HG03025 (cell line): ENCODE data around the gene PDE11A.
"Not testable (repeated sequence)": the region's sequence is repeated elsewhere in the genome, so short reads cannot be mapped to it uniquely, and the experiment has no call there.

Source experiments
- ATAC-seq: cut with Tn5 transposase; IDR thresholded peaks from one replicate; pipeline ENCODE4 v1.9.1; 2021; ENCODE audit warnings: mild to moderate bottlenecking, moderate library complexity; ENCODE audit not compliant: unreplicated experiment, low FRiP score

PDE11A gene

DNA sequence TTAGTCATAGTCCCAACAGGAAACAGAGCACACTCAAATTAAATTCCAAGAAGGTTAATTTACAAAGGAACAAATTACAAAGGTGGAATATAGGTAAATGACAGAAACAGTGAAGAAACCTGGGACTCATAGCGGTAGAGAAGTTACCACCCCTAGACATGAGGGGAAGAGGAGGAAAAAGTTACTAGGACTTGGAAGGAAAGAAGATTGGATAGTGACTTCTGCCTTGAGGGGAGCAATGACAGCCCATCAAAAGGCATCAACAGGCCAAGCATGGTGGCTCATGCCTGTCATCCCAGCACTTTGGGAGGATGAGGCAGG is 2.4 kb upstream of the PDE11A start:
- ATAC-seq: no peak

DNA sequence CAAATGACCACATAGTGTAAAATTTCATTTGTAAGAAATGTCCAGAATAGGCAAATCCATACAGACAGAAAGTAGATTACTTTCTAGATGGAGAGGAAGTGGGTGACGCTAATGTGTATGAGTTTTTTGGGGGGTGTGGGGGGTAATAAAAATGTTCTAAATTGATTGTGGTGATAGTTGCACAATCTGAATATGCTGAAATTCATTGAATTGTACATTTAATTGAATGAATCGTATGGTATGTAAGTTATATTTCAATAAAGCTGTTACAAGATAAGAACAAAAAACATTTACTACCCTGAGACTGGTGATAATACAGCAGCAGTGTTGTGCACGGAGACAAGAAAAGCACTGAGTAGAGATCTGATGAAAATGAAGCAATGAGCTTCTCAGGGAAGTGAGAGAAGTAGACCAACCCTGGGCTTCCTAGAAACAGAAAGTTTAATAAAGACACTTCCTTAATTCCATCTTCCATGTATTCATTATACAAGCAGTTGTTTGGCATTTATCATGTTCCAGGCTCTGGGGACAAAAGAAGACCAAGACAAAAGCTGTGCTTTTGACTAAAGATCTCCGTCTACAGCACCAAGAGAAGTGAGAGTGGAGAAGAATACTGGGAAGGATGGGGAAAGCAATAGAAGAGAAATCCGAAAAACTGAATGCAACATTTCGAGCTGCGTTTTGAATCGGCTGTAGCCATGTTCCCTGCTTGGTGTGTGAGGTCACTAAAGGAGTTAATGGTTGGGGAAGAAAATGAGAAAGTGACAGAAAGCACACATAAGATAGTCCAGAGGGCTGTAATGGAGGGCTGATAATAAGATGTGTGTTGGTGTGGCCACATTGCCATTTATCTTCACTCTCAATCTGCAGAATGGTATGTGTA is 1.8 kb upstream of the PDE11A start:
- ATAC-seq: no peak

DNA sequence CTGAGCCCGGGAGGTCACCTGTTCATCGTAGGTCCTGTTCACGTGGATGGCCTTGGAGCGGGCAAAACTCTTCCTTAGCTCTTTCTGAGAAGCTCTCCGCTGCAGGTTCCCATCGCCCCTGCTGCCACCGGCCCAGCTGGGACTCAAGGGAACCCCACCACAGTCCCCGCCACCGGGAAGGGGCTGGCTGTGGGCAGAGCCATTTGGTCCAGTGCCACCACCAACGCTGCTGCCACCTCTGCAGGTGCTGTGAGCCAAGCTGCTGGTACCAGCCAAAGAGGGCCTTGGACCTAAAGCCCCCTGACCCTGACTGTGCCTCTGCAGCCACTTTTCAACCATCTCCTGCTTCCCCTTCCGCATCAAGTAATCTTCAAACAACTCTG is 586 bp downstream of the PDE11A start:
- no peak for ATAC-seq

- ATAC-seq: no peak
Observed at GRCh38 chr2:178070824-178071223, 1.8 kb downstream of the PDE11A start.

DNA sequence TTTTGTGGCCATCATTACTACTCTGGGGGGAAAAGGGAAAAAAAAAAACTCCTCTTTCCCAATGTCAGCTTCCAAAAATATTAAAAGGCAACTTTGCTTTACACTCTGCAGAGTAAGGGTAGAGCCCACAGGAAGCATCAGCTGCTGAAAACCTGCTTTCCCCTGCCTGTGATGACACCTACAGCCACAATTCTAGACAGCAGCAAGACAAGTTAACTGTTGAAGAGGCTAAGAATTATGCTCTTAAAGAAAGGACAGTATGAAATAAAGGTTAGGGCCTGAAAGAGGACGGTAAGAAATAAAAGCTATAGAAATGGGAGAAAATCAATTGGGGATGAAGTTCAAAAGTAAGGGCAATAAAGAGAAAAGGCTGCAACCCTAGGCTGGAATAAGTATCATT is 3.0 kb downstream of the PDE11A start:
- no peak for ATAC-seq

GRCh38 chr2:178068823-178069454 is 3.6 kb downstream of the PDE11A start:
- no peak for ATAC-seq

GRCh38 chr2:178066890-178067669 is 5.5 kb downstream of the PDE11A start:
- ATAC-seq: no peak

DNA sequence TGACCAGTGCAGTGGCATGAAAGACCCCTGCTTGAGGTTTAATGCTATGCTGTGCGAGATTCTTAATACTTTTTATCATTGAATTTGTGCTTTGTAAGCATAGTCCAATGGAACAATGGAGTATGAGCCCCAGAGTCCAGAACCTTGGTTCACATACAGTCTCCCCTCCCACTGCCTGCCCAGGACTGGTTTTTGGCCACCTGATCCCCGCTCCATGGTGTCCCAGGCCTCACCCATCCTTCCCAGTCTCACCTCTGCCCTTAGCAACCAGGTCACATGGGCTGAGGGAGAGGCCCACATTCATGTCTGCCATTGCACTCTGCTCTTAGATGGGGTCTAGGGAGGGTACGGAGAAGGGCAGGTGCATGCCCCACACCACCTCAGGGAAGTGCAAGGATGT is 6.3 kb downstream of the PDE11A start:
- ATAC-seq: no peak

GRCh38 chr2:178059681-178060080 is 12.9 kb downstream of the PDE11A start:
- ATAC-seq: no peak

DNA sequence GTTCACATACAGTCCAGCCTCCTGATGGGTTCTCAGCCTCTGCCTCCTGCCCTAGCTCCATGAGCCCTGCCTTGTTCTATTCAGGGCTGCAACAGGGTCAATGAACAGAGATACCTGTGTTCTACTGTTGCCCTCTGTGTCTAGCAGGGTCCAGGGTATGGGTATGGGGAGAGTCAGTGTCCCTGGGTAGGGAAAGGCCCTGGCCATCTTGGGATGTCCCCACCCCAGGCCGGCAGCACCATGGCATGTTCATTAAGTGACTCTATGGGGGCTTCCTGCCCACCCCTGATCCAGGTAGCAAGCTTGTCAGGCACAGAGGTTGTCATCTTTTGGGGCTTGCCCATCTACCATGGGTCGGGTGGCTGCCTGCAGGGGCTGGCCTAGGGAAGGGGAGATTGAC is 13.5 kb downstream of the PDE11A start:
- ATAC-seq: no peak

DNA sequence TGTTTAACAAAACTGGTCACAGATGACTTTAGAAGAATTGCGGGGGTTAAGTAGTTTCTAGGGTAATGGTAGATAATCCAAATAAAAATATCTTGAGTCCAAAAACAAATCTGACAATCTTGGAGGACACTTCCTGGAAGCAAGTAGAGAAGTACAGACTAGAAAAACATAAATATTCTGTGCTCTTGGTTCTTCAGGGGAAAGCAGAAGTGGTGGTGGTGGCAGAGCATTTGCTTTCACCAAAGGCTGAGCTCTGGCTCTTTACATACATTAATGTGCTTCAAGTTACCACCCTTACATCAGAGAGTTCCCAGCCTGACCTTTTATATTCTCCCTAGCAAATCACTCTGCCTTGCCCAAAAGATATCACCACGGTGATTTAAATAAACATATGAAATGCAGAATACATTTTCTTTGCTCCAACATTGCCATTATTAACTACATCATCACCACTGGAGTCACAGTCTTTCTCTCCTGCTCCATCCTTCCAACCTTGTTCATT is 15.3 kb downstream of the PDE11A start:
- ATAC-seq: no peak

- ATAC-seq: no peak
Observed at GRCh38 chr2:178056345-178056744, 16.2 kb downstream of the PDE11A start.

GRCh38 chr2:178051257-178051656 is 21.3 kb downstream of the PDE11A start:
- not testable (repeated sequence) for ATAC-seq

DNA sequence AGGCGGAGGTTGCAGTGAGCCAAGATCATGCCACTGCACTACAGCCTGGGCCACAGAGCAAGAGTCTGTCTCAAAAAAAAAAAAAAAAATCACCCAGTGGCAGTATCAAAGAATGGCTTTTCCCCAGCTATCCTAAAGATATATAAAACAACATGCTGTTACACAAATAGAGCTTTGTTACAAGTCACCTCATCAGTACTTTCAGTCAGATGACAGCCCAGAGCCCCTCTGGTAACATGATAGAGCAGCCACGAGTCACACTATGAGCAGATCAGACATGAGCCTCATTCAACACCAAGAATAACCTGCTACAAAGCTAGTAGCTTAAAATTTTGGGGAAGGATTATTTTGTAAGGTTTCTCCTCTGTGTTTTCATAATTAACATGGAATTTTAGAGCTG is 25.2 kb downstream of the PDE11A start:
- ATAC-seq: no peak

GRCh38 chr2:178044836-178045235 is 27.7 kb downstream of the PDE11A start:
- ATAC-seq: no peak

DNA sequence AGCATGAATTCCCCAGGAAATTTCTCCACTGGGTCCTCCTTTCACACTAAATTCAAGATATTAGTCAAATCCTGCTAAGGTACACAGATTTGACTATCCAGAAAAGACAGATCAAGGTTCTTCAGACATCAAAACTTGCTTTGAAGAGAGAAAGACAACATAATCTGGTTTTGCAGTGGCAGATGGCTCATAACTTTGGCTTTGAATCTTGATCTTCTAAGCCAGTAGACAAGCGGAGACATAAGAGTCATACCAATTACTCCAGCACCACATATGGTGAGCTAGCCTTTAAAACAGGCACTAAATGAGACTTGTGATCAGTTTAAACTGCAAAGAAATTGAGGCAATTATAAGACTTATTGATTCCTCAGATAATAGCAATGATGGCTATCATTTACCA is 29.3 kb downstream of the PDE11A start:
- no peak for ATAC-seq

DNA sequence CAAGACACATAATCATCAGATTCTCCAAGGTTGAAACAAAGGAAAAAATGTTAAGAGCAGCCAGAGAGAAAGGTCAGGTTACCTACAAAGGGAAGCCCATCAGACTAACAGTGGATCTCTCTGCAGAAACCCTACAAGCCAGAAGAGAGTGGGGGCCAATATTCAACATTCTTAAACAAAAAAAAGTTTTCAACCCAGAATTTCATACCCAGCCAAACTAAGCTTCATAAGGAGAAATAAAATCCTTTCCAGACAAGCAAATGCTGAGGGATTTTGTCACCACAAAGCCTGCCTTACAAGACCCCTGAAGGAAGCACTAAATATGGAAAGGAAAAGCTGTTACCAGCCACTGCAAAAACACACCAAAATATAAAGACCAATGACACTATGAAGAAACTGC is 39.0 kb downstream of the PDE11A start:
- not testable (repeated sequence) for ATAC-seq

DNA sequence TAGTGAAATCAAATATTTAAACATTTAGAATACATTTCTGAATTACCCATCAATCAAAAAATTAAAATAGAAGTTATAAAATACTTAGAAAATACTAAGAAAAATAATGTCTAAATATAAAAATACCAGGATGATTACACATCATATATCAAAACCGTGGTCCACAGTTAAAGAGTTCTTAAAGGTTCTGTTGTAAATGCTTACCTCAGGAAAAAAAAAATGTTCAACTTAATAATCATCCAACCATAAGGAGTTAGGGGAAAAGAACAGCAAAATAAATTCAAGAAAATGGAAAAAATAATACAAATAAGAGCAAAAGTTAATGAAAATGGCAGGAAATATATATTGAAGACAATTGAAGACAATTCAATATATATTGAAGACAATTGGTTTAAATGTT is 43.2 kb downstream of the PDE11A start:
- no peak for ATAC-seq

DNA sequence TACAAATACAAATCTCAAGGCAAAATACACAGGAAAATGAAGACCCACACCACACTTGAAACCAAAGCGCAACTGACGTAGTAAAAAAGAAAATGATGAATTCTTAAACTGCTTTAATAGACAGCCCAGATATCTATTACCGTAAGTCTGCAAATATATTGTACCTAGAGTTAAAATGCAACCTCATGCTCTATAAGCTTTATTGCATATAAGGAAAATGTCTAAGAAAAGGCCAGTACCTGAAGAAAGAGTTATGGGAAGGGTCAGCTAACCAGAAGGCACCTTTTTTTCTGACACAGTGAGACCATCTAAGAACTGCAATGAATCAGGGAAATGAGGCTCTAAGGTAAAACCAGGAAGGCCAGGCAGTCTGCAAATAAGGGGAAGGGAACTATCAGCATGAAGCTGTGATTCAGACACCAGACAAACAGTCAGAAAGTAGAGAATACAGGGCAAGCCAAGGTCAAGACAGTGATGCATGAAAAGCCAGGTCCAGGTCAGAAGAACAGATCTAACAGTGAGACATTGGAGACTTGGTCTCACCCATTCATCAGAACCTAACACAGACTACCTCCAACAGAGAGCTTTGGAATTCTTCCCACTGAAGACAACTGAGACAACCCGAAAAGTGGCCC is 46.9 kb downstream of the PDE11A start:
- no peak for ATAC-seq

DNA sequence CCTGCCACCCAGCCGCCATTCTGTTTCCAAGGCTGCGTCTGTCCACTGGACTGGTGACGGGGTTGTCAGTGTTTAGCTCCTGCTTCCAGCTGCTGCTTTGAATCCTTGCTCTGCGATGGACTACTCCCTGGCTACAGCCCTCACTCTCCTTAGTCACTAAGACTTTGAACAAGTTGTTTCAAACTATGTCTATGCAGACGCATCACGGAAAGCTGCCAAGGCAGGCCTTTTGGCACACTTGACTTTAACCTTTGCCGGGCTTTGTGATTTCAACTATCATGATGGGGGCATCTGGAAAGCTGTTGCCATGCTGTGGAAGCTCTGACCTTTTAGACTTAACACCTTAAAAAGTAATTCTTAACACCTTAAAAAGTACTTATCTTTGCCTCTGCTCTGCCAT is 54.4 kb downstream of the PDE11A start:
- no peak for ATAC-seq

DNA sequence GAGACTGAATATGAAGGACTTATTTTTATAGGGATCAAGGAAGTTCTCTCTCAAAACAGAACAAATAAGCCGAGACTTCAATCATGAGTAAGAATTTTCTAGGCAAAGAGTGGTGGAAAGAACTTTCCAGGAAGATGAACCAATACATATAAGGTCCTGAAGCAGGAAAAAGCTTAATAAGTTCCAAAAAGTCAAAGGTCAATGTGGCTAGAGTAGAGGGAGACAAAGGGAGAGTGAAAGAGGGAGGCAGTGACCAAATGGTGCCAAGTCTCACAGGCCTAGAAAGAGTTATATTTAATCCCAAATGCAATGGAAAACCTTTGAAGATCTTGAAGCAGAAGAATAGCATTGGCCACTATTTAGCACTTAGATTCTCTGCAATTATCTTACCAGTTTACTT is 56.0 kb downstream of the PDE11A start:
- no peak for ATAC-seq
